IPS-NIHi7 (cell line): Measurements from ENCODE around the gene PLXDC2.

Source experiments
- DNase-seq: peaks from one replicate; pipeline ENCODE4 v3.0.0; 2012; ENCODE audit warnings: mixed read lengths; ENCODE audit errors: extremely low spot score

PLXDC2 gene

GRCh38 chr10:20271490-20271889 lies 455.3 kb downstream of the PLXDC2 start:
- no peak for DNase-seq

DNA sequence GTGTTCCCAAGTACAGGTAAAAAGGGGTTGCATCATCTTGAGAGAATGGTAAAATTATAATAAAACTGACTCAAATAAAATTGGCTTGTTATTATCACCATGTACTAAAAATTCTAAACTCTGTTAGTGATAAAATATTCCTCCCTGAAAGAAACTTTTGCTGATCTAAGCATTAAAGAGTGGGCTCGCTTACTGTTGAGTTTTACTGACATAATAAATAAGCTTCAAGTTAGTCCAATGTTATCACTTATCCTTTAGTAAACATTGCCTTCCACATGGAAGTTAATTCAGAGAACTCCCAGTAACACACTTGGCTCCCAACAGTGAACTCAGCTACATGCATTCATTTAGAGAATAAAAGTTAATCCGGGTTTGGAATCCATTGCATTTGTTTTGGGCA lies 456.4 kb downstream of the PLXDC2 start:
- DNase-seq, result no peak

- DNase-seq, result no peak
Measured at GRCh38 chr10:20274571-20274970, 458.3 kb downstream of the PLXDC2 start.

- DNase-seq, result no peak
Measured at GRCh38 chr10:20276127-20276979, 460.1 kb downstream of the PLXDC2 start.

- DNase-seq, result no peak
Measured at GRCh38 chr10:20277820-20278219, 461.6 kb downstream of the PLXDC2 start.

GRCh38 chr10:20281579-20281978 lies 465.3 kb downstream of the PLXDC2 start:
- no peak for DNase-seq

GRCh38 chr10:20287586-20287985 lies 471.4 kb downstream of the PLXDC2 start:
- DNase-seq, result no peak

DNA sequence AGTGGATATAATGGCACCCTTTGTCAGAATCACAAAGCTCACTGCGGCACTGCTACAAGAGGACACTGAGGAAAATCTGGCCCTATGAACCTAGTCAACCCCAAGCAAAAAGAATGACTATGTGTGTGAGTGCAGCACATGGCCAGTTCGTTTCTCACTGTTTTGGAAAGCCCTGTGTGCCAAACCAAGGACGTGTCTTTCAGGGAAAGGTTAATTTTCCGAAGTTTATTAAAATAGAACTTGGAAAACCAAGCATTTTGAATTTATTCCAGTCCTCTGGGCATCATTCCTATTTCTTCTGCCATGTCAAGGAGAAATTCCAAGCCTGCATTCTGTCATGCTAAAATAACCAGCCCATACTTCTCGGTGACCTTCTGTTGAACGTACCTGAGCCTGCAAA lies 471.8 kb downstream of the PLXDC2 start:
- no peak for DNase-seq

GRCh38 chr10:20289070-20289828 lies 473.0 kb downstream of the PLXDC2 start:
- DNase-seq, result no peak

- no peak for DNase-seq
Measured at GRCh38 chr10:20298417-20298816, 482.2 kb downstream of the PLXDC2 start.

- no peak for DNase-seq
Measured at GRCh38 chr10:20299034-20299736, 483.0 kb downstream of the PLXDC2 start.

DNA sequence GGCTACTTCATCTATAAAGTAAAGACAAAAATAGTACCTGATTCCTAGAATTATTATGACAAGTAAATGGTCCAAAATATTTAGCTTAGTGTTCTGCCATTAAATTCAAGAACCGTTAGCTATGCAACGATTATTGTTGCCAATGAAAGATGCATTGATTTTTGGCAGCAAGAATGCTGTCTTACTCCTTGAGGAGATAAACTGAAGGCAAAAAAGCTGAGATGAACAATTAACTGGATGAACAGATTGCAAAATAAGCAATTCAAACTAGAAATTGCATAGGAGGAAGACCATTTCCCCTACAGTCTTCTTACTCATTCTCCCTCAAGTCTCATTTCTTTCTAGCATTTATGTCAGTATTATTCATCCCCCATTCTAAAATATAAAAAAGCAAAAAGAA lies 484.5 kb downstream of the PLXDC2 start:
- no peak for DNase-seq

DNA sequence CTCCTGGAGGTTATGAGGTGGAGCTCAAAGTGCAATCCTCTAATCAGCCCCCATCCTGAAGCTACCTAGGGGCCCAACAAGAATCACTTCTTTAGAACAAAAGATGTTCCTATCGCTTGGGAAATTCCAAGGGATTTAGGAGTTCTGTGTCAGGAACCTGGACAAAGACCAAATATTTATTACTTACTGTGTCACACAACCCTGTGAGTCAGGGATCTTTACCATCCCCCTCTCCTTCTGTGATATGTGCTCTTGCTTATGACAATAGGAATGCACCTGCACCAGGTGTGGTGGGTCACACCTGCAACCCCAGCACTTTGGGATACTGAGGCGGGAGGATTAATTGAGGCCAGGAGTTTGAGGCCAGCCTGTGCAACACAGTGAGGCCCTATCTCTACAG lies 485.8 kb downstream of the PLXDC2 start:
- DNase-seq, result no peak

GRCh38 chr10:20303453-20304152 lies 487.4 kb downstream of the PLXDC2 start:
- DNase-seq, result no peak

GRCh38 chr10:20313665-20314064 lies 497.4 kb downstream of the PLXDC2 start:
- DNase-seq, result no peak

- no peak for DNase-seq
Measured at GRCh38 chr10:20314431-20314830, 498.2 kb downstream of the PLXDC2 start.

DNA sequence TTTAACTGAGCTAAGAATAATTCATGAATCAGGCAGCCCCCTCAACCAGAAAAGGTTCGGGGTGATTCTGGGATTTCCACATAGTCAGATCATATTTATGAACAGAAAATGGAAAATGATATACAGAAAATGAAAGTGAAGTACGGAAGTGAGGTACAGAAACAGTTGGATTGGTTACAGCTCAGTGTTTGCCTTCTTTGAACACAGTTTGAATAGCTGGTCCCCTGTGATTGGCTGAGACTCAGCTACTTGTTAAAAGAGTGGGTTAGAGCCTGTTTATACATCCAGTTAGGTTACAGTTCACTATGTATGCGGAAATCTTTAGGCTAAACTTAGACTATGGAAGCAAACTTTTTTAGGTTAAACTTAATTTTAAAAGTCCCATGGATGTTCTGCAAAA lies 511.7 kb downstream of the PLXDC2 start:
- no peak for DNase-seq

DNA sequence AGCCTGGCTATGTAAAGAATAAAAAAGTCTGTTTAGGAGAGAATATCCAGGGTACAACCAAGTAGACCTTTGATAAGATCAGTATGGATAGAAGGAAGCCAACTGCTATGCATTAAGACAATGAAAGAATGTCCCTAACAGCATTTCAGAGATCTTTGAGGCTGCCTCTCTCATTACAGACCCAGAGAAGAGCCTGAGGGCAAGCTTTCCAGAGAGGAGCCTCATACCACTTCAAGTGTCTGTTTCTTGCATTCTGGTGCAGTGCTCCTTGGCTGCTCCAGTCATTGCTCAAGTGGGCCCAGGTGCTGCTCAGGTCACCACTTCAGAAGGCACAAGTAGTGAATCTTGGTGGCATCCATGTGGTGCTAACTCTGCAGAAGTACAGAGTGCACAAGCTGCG lies 514.0 kb downstream of the PLXDC2 start:
- no peak for DNase-seq

DNA sequence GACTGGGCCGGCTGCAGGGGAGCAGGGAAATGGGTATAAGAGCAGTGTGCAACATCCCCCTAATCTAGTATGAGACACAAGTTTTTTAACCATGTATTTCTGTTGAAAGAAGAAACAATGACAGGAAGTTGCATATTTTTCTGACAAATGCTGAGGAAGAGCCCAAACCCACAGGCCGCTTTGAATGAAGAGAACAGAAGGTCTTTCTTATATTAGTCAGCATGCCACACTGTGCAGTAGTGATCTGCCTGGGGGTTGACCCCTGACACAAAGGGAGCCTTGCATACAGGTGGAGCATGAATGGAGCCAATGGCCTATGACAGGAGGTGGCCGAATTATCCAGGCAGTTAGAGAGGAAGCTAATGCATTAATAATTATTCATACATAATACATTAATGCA lies 518.3 kb downstream of the PLXDC2 start:
- no peak for DNase-seq
